SU-DHL-6 (cell line): ENCODE measurements around the gene PLXDC1.
A peak's percentile ranks its signal among the peaks of the same experiment; 100 is the strongest.

Experiments
- H2AFZ ChIP-seq: fragments of 200-600 bp; sonication (generic); 2 replicates; pipeline ENCODE4 v1.6.1; 2014; ENCODE audit warnings: low read depth, mild to moderate bottlenecking, moderate library complexity, mixed read lengths, antibody characterized with exemption, low read length; ENCODE audit not compliant: severe bottlenecking
- H3F3A ChIP-seq: fragments of 200-600 bp; shearing (Covaris generic); 2 replicates; pipeline ENCODE4 v1.6.0; 2016; ENCODE audit warnings: antibody characterized with exemption, mild to moderate bottlenecking; ENCODE audit not compliant: insufficient read depth
- H3K27ac ChIP-seq: fragments of 200-600 bp; sonication (generic); 2 replicates; pipeline ENCODE4 v1.5.1; 2016; ENCODE audit warnings: low read depth, mild to moderate bottlenecking, low read length, moderate library complexity, mixed read lengths
- H3K27me3 ChIP-seq: fragments of 200-600 bp; sonication (generic), shearing (Covaris generic); 2 replicates; pipeline ENCODE4 v1.6.0; 2014; ENCODE audit warnings: mild to moderate bottlenecking, low read length
- H3K36me3 ChIP-seq: fragments of 200-600 bp; sonication (generic); 2 replicates; pipeline ENCODE4 v1.6.1; 2014; ENCODE audit warnings: mild to moderate bottlenecking, low read length, mixed read lengths
- H3K4me2 ChIP-seq: fragments of 300-600, 200-600 bp; shearing (Covaris generic), sonication (generic); 2 replicates; pipeline ENCODE4 v1.6.0; 2014; ENCODE audit warnings: low read length, low read depth, mild to moderate bottlenecking; ENCODE audit not compliant: poor library complexity, severe bottlenecking
- H3K4me3 ChIP-seq: fragments of 200-600 bp; sonication (generic); 2 replicates; pipeline ENCODE4 v1.5.1; 2014; ENCODE audit warnings: antibody characterized with exemption, low read length, mild to moderate bottlenecking, mixed read lengths; ENCODE audit not compliant: insufficient read depth, poor library complexity, severe bottlenecking
- H3K79me2 ChIP-seq: fragments of 200-600 bp; sonication (generic); 2 replicates; pipeline ENCODE4 v1.6.1; 2014; ENCODE audit warnings: mild to moderate bottlenecking, low read length, moderate library complexity; ENCODE audit not compliant: insufficient read depth
- H3K9ac ChIP-seq: fragments of 200-600 bp; sonication (generic); 2 replicates; pipeline ENCODE4 v1.7.0; 2014; ENCODE audit warnings: mild to moderate bottlenecking, low read length
- H3K9me2 ChIP-seq: fragments of 200-600 bp; sonication (generic); replicated peaks from 2 replicates; pipeline ENCODE4 v1.6.1; 2014; ENCODE audit warnings: low read length; ENCODE audit not compliant: insufficient read depth
- H3K9me3 ChIP-seq: fragments of 200-600 bp; sonication (generic); 2 replicates; pipeline ENCODE4 v1.6.1; 2014; ENCODE audit warnings: low read length, mixed read lengths; ENCODE audit not compliant: insufficient read depth
- H4K20me1 ChIP-seq: fragments of 200-600 bp; sonication (generic); 2 replicates; pipeline ENCODE4 v1.6.1; 2014; ENCODE audit warnings: low read depth, mild to moderate bottlenecking, antibody characterized with exemption, low read length, moderate library complexity, mixed read lengths
- CTCF ChIP-seq: fragments of 200-600 bp; sonication (generic); IDR thresholded peaks from one replicate; pipeline ENCODE4 v1.5.1; 2017; ENCODE audit warnings: antibody characterized with exemption, mild to moderate bottlenecking, low read length, moderate library complexity; ENCODE audit not compliant: insufficient read depth, poor library complexity, severe bottlenecking
- EZH2phosphoT487 ChIP-seq: fragments of 200-600 bp; sonication (generic), shearing (Covaris generic); conservative IDR thresholded peaks from 2 replicates; pipeline ENCODE4 v1.6.1; 2018; ENCODE audit warnings: mild to moderate bottlenecking, antibody characterized with exemption, low read length, moderate library complexity, mixed read lengths

Gene PLXDC1

GRCh38 chr17:39199820-39200069 lies 48.3 kb upstream of the PLXDC1 start:
- Histone ChIP-seq H3K4me2 (peak overlapping the region; percentile 98), H3K27ac (peak overlapping the region; percentile 91), H3K27me3 (no peaks in the 10 kb centered on the region), H3K9me3 (no peaks in the 10 kb centered on the region), H2AFZ (peak overlapping the region; percentile 76), H3K4me3 (peak overlapping the region; percentile 98), H3K79me2 (peaks cover 37% of the 10 kb centered on the region), H3K9ac (peak overlapping the region; percentile 96), H3K36me3 (peaks cover 28% of the 10 kb centered on the region), H3F3A (peaks cover 57% of the 10 kb centered on the region), H4K20me1 (peaks cover 6% of the 10 kb centered on the region; the same call in 1 of the 2 replicates), H3K9me2 (no peaks in the 10 kb centered on the region)
- no peak for TF ChIP-seq CTCF
- TF ChIP-seq EZH2phosphoT487: no peak

- Histone ChIP-seq H4K20me1 (peaks cover 6% of the 10 kb centered on the region; the same call in 1 of the 2 replicates), H3K4me2 (peak overlapping the region; percentile 74), H3K4me3 (peak overlapping the region; percentile 89), H3K9me2 (no peaks in the 10 kb centered on the region), H3K27ac (peak overlapping the region; percentile 48), H3K79me2 (peaks cover 37% of the 10 kb centered on the region), H3K36me3 (peaks cover 22% of the 10 kb centered on the region), H2AFZ (peak overlapping the region; percentile 49), H3K9me3 (no peaks in the 10 kb centered on the region), H3K9ac (peak overlapping the region; percentile 88), H3F3A (peaks cover 41% of the 10 kb centered on the region), H3K27me3 (no peaks in the 10 kb centered on the region)
- TF ChIP-seq CTCF: no peak
These were observed 46.7 kb upstream of the PLXDC1 start for GRCh38 chr17:39198186-39198566.

- no peak for TF ChIP-seq CTCF
- no peak for TF ChIP-seq EZH2phosphoT487
- Histone ChIP-seq H2AFZ (peak within 1 kb of the TSS; percentile 49), H3K79me2 (peaks cover 37% of the 10 kb centered on the region), H3K4me3 (peak within 1 kb of the TSS; percentile 89), H3K9me3 (no peaks in the 10 kb centered on the region), H4K20me1 (peaks cover 3% of the 10 kb centered on the region; the same call in 1 of the 2 replicates), H3K9me2 (no peaks in the 10 kb centered on the region), H3K27ac (peak within 1 kb of the TSS; percentile 65), H3K4me2 (peak within 1 kb of the TSS; percentile 74), H3K36me3 (peaks cover 19% of the 10 kb centered on the region), H3K27me3 (no peaks in the 10 kb centered on the region), H3K9ac (peak within 1 kb of the TSS; percentile 88), H3F3A (peaks cover 37% of the 10 kb centered on the region)
These were observed 46.1 kb upstream of the PLXDC1 start, which contains the start of gene CACNB1 for GRCh38 chr17:39197380-39198185. Gene CACNB1 (minus strand): TSS chr17:39197669. CDS start chr17:39197495, 174 bp downstream.
